ENCODE measurements around the gene PRDM7.

PRDM7 gene

DNA sequence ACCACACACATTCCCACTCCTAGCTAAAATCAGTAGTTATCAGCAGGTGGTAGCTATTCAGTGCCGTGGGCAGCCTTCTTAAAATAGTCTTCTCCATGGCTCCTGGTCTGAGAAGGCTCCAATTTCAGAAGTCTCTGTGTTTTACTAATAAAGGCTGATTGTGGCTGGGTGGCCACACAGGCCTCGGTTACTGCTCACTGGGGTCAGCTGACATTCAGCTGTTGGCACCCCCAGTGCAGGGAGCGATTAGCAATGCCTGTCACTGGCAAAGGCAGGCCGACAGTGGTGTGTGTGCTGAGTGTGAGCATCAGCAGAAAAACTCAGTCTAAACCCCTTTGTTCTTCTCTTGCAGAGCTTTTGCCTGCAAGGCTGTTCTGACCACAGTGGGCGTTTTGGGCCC lies 41.2 kb downstream of the PRDM7 start:
- no peak for DNase-seq (ENCODE audit: low read depth in 2 of 2)

DNA sequence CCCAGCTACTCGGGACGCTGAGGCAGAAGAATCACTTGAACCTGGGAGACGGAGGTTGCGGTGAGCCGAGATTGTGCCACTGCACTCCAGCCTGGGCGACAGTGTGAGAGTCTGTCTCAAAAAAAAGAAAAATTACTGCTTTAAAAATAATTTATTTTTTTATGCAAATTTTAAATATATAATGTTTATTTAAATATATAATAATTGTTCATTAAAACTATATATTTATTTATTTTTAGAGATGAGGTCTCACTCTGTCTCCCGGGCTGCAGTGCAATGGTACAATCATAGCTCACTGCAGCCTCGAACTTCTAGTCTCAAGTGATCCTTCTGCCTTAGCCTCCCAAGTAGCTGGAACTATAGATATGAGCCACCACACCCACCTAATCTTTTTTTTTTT lies 42.6 kb downstream of the PRDM7 start:
- no peak for DNase-seq (ENCODE audit: low read depth in 2 of 2)

- DNase-seq (ENCODE audit: low read depth in 2 of 2) = no peak
Observed at GRCh38 chr16:90033387-90033786, 43.7 kb downstream of the PRDM7 start.

DNA sequence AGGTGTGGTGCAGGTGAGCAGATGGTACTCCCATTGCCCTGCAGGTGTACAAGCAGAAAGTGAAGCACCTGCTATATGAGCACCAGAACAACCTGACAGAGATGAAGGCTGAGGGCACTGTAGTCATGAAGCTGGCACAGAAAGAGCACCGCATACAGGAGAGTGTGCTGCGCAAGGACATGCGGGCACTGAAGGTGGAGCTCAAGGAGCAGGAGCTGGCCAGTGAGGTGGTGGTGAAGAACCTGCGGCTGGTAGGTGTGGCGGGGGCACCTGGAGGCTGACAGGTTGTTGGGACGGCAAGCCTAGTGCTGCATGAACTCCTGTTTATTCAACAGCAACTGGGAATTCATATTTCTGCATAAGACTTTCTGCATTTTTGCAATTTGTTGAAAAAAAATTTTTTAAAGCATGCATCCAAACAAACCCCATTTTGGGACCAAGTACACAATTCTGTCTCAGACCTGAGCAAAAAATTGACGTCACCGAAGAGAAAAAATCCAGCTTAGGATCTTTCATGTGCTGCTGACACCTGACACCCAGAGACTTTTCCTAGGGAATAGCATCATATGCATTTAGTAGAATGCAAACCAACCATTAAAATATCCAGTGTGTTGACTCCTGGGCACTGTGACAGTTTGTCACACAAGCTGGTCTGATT lies 44.3 kb downstream of the PRDM7 start:
- DNase-seq (ENCODE audit: low read depth in 2 of 2) = no peak

GRCh38 chr16:90031931-90032673 lies 45.0 kb downstream of the PRDM7 start:
- DNase-seq (ENCODE audit: low read depth in 2 of 2) = no peak

- no peak for DNase-seq (ENCODE audit: low read depth in 2 of 2)
Observed at GRCh38 chr16:90031186-90031930, 45.8 kb downstream of the PRDM7 start.

DNA sequence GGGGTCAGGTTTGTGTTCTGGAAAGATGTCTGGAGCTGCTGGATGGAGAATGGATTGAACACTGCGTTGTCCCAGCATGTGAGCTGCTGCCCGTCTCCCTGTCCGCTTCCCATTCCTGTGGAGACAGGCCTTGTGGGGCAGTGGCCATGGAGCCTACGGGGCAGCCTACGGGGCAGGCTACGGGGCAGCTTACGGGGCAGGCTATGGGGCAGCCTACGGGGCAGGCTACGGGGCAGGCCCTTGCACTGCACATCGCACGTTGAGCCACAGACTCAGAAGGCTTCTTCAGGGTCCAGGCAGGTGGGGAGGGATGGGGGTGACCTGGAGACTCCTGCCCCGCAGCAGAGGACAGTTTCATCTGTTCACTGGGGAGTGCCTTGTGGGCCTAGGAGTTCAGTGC lies 48.1 kb downstream of the PRDM7 start:
- DNase-seq (ENCODE audit: low read depth in 2 of 2) = no peak

DNA sequence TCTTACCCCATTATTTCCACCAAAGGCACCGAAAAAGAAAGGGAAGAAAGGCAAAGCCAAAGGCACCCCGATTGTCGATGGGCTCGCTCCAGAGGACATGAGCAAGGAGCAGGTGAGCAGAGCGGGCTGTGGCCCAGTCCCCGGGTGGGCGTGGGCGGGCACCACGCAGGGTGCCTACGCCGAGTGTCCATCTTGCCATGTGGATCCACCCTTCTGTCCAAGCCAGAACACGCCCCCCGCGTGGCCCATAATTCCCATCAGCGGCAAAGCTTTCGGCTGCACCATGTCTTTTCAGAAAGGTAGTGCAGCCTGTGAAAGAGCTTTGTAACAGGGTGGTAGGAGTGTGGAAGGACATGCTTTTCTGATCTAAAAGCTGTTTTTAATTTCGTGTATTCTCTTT lies 49.5 kb downstream of the PRDM7 start:
- no peak for DNase-seq (ENCODE audit: low read depth in 2 of 2)

DNA sequence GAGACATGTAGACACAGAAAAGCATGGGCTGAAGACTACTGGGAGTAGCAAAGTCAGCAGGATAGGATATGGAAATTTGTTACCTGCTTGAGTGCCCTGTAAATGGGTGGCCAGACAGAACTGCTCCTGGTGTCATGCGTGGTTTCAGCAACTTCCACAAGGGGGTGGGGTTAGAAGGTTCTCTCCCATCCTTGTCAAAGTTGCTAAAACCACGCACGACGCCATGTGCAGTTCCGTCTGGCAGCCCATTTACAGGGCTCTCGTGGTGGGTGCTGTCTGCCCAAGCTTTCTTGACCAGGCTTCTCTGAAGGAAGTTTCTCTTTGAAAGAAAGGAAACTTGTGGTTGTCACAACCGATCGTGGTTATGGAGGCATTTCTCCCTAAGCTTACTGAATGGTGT lies 51.0 kb downstream of the PRDM7 start:
- no peak for DNase-seq (ENCODE audit: low read depth in 2 of 2)

- DNase-seq (ENCODE audit: low read depth in 2 of 2) = no peak
Observed at GRCh38 chr16:90023078-90023447, 54.1 kb downstream of the PRDM7 start.

- DNase-seq (ENCODE audit: low read depth in 2 of 2) = peak; percentile 64 to 84
Observed at GRCh38 chr16:90022209-90023077, 54.7 kb downstream of the PRDM7 start.

- no peak for DNase-seq (ENCODE audit: low read depth in 2 of 2)
Observed at GRCh38 chr16:90020838-90021382, 56.2 kb downstream of the PRDM7 start.

DNA sequence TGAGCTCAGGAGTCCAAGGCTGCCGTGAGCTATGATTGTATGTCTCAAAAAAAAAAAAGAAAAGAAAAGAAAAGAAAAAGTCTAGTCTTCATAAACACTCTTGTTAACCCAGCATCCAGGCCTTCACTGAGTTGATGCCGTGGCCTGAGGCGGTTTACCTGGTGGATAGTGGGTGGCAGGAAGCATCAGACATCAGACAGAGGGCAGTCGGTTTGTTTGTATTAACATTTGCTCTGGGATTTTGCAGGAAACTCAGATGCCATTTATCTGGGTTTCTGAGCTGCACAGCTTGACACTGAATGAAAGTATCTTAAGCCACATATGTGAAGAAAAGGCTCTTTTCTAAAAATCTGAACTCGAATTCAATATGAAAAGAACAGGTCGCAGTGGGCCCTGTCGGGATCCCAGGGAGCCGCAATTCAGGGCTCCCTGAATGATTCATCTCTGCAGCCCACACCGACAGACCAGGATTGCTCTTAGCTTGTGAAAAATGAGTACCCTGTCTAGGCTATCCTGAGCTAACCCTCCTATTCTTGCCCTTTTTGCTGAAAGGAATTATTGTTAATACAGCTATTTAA lies 56.8 kb downstream of the PRDM7 start:
- DNase-seq (ENCODE audit: low read depth in 2 of 2) = no peak

DNA sequence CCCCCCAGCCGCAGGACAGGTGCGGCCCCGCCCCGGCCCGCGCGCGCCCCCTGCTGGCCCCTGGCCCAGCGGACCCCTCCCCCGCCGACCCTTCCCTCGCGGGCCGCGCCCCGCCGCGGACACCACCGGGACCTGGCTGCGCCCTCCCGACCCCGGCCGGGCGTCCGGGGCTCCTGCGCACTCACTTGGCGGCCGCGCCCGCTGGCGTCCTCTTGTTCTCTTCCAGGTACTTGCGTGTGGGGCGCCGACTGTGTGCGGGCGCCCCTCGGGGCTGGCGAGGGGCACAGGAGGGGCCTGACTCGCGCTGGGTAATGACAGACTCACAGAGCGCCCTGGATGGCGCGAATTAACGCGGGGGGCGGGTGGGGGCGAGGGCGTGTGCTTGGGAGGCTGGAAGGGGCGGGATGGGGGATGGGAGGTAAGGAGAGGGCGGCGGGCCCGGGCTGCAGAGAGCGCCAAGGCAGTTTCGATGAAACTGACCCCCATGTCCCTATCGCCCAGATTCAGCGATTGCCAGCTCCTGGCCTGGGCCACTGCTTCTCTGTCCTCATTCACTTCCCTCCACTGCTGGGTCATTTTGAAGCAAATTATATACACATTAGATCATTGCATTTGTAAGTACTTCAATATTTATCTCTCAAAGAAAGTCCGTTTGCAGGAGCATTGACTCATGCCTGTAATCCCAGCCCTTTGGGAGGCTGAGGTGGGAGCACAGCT lies 57.4 kb downstream of the PRDM7 start:
- DNase-seq (ENCODE audit: low read depth in 2 of 2) = no peak

- no peak for DNase-seq (ENCODE audit: low read depth in 2 of 2)
Observed at GRCh38 chr16:90018652-90019542, 58.2 kb downstream of the PRDM7 start, which contains the start of gene DBNDD1. Gene DBNDD1, minus strand, starts transcription at chr16:90019456. Its CDS starts 115 bp downstream, at chr16:90019341.

GRCh38 chr16:90018297-90018651 lies 58.9 kb downstream of the PRDM7 start:
- DNase-seq (ENCODE audit: low read depth in 2 of 2) = no peak

DNA sequence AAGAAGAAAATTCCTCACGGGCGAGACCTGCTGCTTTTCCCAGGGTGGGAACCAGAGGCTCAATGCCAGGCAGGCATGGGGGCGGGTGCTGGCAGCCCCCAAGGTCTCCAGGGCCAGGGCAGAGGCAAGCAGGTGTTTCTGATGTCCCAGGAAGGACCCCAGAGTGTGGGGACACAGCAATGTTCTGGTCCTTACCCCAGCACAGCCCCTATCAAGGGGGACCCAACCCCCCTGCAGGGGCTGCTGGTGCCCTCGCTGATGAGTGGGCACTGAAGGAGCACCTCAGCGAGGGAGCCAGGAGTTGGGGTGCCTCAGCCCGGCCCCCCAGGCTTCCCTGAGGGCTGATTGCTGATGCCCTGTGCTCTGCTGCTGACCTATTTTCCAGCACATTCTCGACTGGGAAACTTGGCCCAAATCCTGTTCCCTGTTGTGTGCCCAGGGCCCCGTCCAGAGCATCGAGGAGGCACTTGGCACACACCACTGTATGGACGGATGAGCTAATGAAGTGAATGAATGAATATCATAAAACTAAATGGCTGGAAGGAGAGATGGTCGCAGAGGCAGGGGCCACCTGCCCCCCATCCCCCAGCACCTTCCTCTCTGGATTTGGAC lies 60.7 kb downstream of the PRDM7 start:
- DNase-seq (ENCODE audit: low read depth in 2 of 2) = no peak

GRCh38 chr16:90015586-90016338 lies 61.4 kb downstream of the PRDM7 start:
- no peak for DNase-seq (ENCODE audit: low read depth in 2 of 2)

All from stimulated activated CD4-positive, alpha-beta T cell treated with anti-CD3 and anti-CD28 coated beads, Interleukin-12 subunit alpha, Interleukin-12 subunit beta, amount 100 ng/mL, for 24 hours (primary cell).